Calu3 (cell line): ENCODE data around the gene IGSF3. TPM values are rescaled to one million over a fixed set of nuclear protein-coding genes. Genes with fewer than 3 reads are reported as not detected.

ENCODE experiments used
- BruUV-seq: library from RNA; stranded (reverse); fragments of 400-500 nt; replicated peaks from 2 replicates; lab custom pipeline; 2021; lab: Mats Ljungman, UMichigan
- CTCF ChIA-PET: fragments of 300-600 bp; sonication (Branson Sonifier 250); formaldehyde crosslinking; loops from one replicate; lab custom pipeline; 2022; ENCODE audit warnings: antibody characterized with exemption; lab: Charles Lee
- DNase-seq: peaks from one replicate; pipeline ENCODE4 v3.0.0; 2022
- H3K27ac Mint-ChIP-seq: one replicate; pipeline ENCODE4 v1.8.0; 2022; ENCODE audit warnings: mixed read lengths; ENCODE audit not compliant: unreplicated experiment
- H3K27me3 Mint-ChIP-seq: one replicate; pipeline ENCODE4 v1.8.0; 2022; ENCODE audit warnings: mixed read lengths; ENCODE audit not compliant: unreplicated experiment
- H3K36me3 Mint-ChIP-seq: one replicate; pipeline ENCODE4 v1.8.0; 2022; ENCODE audit warnings: mild to moderate bottlenecking, moderate library complexity, mixed read lengths; ENCODE audit not compliant: insufficient read depth, unreplicated experiment
- H3K4me1 Mint-ChIP-seq: one replicate; pipeline ENCODE4 v1.8.0; 2022; ENCODE audit warnings: mild to moderate bottlenecking, low read depth, mixed read lengths; ENCODE audit not compliant: unreplicated experiment
- H3K4me3 Mint-ChIP-seq: one replicate; pipeline ENCODE4 v1.8.0; 2022; ENCODE audit warnings: mild to moderate bottlenecking, low read depth, moderate library complexity, mixed read lengths; ENCODE audit not compliant: unreplicated experiment
- H3K9me3 Mint-ChIP-seq: one replicate; pipeline ENCODE4 v1.8.0; 2022; ENCODE audit warnings: low read depth, mixed read lengths; ENCODE audit not compliant: unreplicated experiment
- CTCF ChIP-seq: fragments of 200-600 bp; IDR thresholded peaks from one replicate; pipeline ENCODE4 v1.8.0; 2022; ENCODE audit warnings: antibody characterized with exemption; ENCODE audit not compliant: unreplicated experiment
- intact Hi-C: fragments of 100-400 bp; cut with micrococcal nuclease; formaldehyde crosslinking; loops from one replicate; pipeline ENCODE4 v1.10.0; 2022; ENCODE audit not compliant: unreplicated experiment
- total RNA-seq: library from RNA; stranded (reverse); gene quantifications from 2 replicates; pipeline ENCODE4 v1.2.3, GENCODE V29; 2022

IGSF3 gene
- total RNA-seq, 1 experiment from 2014 or later = 15.3 TPM

DNA sequence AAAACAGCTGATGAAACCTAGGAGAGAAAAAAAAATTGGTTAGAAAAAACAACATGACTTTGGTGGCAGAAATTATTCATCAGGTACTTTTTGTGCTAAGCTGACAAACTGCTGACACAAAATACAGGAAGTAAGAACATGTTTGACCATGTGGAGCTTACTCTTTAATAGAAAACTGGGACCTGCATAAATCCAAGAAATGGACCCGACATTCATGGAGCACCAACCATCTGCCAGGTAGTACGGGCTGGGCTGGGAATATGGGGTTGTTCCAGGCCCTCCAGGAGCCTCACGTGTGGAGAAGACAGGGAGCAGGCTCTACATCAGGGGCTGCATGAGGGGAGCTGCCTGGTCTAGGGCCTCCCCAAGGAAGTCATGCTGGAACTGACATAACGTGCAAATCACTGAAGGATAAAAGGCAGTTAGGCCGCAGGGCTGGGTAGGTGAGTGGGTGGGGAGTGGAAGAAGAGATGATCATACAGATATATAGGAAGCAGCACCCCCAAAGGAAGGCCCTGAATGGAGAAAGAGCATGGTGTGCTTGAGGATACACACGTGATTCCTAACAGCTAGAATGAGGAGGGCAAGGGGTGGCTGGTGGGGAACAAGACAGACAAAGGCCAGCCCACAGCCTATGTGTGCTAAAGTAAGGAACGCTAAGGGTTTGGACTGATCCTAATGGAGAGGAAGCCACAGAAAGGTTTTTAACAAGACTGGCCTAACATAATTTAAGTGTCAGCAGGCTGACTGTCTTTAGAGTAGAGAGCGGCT is 122.8 kb downstream of the IGSF3 start:
- no TSS peak for BruUV-seq
- CTCF ChIA-PET = no interaction called here
- no peaks in the 10 kb centered on the region for H3K27me3 Mint-ChIP-seq
- peaks cover 22% of the 10 kb centered on the region for H3K36me3 Mint-ChIP-seq
- intact Hi-C loops = no loop called here
- H3K27ac Mint-ChIP-seq = no peak overlapping the region
- H3K9me3 Mint-ChIP-seq = no peaks in the 10 kb centered on the region
- H3K4me3 Mint-ChIP-seq = no peak overlapping the region
- DNase-seq = no peak
- H3K4me1 Mint-ChIP-seq = peaks cover 14% of the 10 kb centered on the region
- no peak for TF ChIP-seq CTCF

DNA sequence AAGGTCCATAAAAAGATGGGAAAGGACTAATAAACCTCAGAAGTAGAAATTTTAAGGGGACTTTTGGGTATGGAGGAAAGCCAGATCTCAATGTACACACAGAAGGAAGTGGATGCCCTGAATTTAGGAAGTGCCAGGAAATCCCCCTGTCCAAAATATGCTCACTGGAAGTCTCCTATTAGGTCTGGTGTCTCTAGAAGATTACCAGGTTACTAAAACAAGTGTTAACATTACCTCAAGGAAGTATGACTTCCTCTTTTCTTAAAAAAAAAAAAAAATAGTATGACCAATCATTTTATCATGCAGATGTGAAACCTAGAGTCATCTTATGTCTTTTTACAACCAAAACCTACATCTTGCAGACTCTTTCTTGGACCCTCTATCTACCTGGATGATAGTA is 127.4 kb downstream of the IGSF3 start:
- intact Hi-C loops = no loop called here
- H3K4me1 Mint-ChIP-seq = peaks cover 33% of the 10 kb centered on the region
- H3K36me3 Mint-ChIP-seq = peaks cover 22% of the 10 kb centered on the region
- H3K27me3 Mint-ChIP-seq = no peaks in the 10 kb centered on the region
- no peaks in the 10 kb centered on the region for H3K9me3 Mint-ChIP-seq
- DNase-seq = no peak
- CTCF ChIA-PET = no interaction called here
- H3K27ac Mint-ChIP-seq = no peak overlapping the region
- TF ChIP-seq CTCF = no peak
- no TSS peak for BruUV-seq
- H3K4me3 Mint-ChIP-seq = no peak overlapping the region

DNA sequence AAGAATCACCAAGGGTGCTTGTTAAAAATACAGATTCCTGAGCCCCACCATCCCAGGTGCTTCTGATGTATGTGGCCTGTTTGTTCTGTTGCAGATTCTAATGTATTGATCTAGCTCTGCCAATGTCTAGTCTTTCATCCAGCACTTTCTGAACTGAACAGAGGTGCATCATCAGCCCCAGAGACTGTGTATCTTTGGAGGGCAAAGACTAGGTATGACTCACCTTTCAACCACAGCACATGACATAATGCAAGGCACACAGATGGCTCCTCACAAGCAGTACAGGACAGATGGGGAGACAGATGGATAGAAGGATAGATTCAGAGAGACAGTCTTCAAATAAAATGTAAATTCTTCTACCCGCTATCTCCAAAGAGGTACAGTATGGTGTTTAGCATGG is 129.0 kb downstream of the IGSF3 start:
- Mint-ChIP-seq H3K4me3 (no peak overlapping the region), H3K36me3 (peaks cover 27% of the 10 kb centered on the region), H3K4me1 (peaks cover 29% of the 10 kb centered on the region), H3K27ac (no peak overlapping the region), H3K9me3 (no peaks in the 10 kb centered on the region), H3K27me3 (no peaks in the 10 kb centered on the region)
- BruUV-seq = no TSS peak
- CTCF ChIA-PET = interaction anchor here (0.6 kb wide), 1 partner anchor 118 kb away, joined by 8 read pairs; no protein-coding TSS in a partner anchor
- DNase-seq = peak; percentile 10
- intact Hi-C loops = no loop called here
- TF ChIP-seq CTCF = no peak

- H3K27me3 Mint-ChIP-seq = no peaks in the 10 kb centered on the region
- no peak overlapping the region for H3K27ac Mint-ChIP-seq
- no TSS peak for BruUV-seq
- H3K4me1 Mint-ChIP-seq = peaks cover 29% of the 10 kb centered on the region
- no peak for DNase-seq
- CTCF ChIA-PET = no interaction called here
- H3K4me3 Mint-ChIP-seq = no peak overlapping the region
- H3K36me3 Mint-ChIP-seq = peaks cover 23% of the 10 kb centered on the region
- intact Hi-C loops = no loop called here
- no peaks in the 10 kb centered on the region for H3K9me3 Mint-ChIP-seq
- no peak for TF ChIP-seq CTCF
Measured at GRCh38 chr1:116537898-116538297, 129.6 kb downstream of the IGSF3 start.
